SU-DHL-6 (cell line): ENCODE results near the gene NTNG1.

Experiments used
- H2AFZ ChIP-seq: fragments of 200-600 bp; sonication (generic); 2 replicates; pipeline ENCODE4 v1.6.1; 2014; ENCODE audit warnings: low read depth, mild to moderate bottlenecking, moderate library complexity, mixed read lengths, antibody characterized with exemption, low read length; ENCODE audit not compliant: severe bottlenecking
- H3F3A ChIP-seq: fragments of 200-600 bp; shearing (Covaris generic); 2 replicates; pipeline ENCODE4 v1.6.0; 2016; ENCODE audit warnings: antibody characterized with exemption, mild to moderate bottlenecking; ENCODE audit not compliant: insufficient read depth
- H3K27ac ChIP-seq: fragments of 200-600 bp; sonication (generic); 2 replicates; pipeline ENCODE4 v1.5.1; 2016; ENCODE audit warnings: low read depth, mild to moderate bottlenecking, low read length, moderate library complexity, mixed read lengths
- H3K27me3 ChIP-seq: fragments of 200-600 bp; sonication (generic), shearing (Covaris generic); 2 replicates; pipeline ENCODE4 v1.6.0; 2014; ENCODE audit warnings: mild to moderate bottlenecking, low read length
- H3K36me3 ChIP-seq: fragments of 200-600 bp; sonication (generic); 2 replicates; pipeline ENCODE4 v1.6.1; 2014; ENCODE audit warnings: mild to moderate bottlenecking, low read length, mixed read lengths
- H3K4me2 ChIP-seq: fragments of 300-600, 200-600 bp; shearing (Covaris generic), sonication (generic); 2 replicates; pipeline ENCODE4 v1.6.0; 2014; ENCODE audit warnings: low read length, low read depth, mild to moderate bottlenecking; ENCODE audit not compliant: poor library complexity, severe bottlenecking
- H3K4me3 ChIP-seq: fragments of 200-600 bp; sonication (generic); 2 replicates; pipeline ENCODE4 v1.5.1; 2014; ENCODE audit warnings: antibody characterized with exemption, low read length, mild to moderate bottlenecking, mixed read lengths; ENCODE audit not compliant: insufficient read depth, poor library complexity, severe bottlenecking
- H3K79me2 ChIP-seq: fragments of 200-600 bp; sonication (generic); 2 replicates; pipeline ENCODE4 v1.6.1; 2014; ENCODE audit warnings: mild to moderate bottlenecking, low read length, moderate library complexity; ENCODE audit not compliant: insufficient read depth
- H3K9ac ChIP-seq: fragments of 200-600 bp; sonication (generic); 2 replicates; pipeline ENCODE4 v1.7.0; 2014; ENCODE audit warnings: mild to moderate bottlenecking, low read length
- H3K9me2 ChIP-seq: fragments of 200-600 bp; sonication (generic); replicated peaks from 2 replicates; pipeline ENCODE4 v1.6.1; 2014; ENCODE audit warnings: low read length; ENCODE audit not compliant: insufficient read depth
- H3K9me3 ChIP-seq: fragments of 200-600 bp; sonication (generic); 2 replicates; pipeline ENCODE4 v1.6.1; 2014; ENCODE audit warnings: low read length, mixed read lengths; ENCODE audit not compliant: insufficient read depth
- H4K20me1 ChIP-seq: fragments of 200-600 bp; sonication (generic); 2 replicates; pipeline ENCODE4 v1.6.1; 2014; ENCODE audit warnings: low read depth, mild to moderate bottlenecking, antibody characterized with exemption, low read length, moderate library complexity, mixed read lengths
- CTCF ChIP-seq: fragments of 200-600 bp; sonication (generic); IDR thresholded peaks from one replicate; pipeline ENCODE4 v1.5.1; 2017; ENCODE audit warnings: antibody characterized with exemption, mild to moderate bottlenecking, low read length, moderate library complexity; ENCODE audit not compliant: insufficient read depth, poor library complexity, severe bottlenecking
- EZH2phosphoT487 ChIP-seq: fragments of 200-600 bp; sonication (generic), shearing (Covaris generic); conservative IDR thresholded peaks from 2 replicates; pipeline ENCODE4 v1.6.1; 2018; ENCODE audit warnings: mild to moderate bottlenecking, antibody characterized with exemption, low read length, moderate library complexity, mixed read lengths

Gene NTNG1

GRCh38 chr1:107486349-107486748 is 345.5 kb downstream of the NTNG1 start:
- H3K4me2 ChIP-seq: no peak overlapping the region

DNA sequence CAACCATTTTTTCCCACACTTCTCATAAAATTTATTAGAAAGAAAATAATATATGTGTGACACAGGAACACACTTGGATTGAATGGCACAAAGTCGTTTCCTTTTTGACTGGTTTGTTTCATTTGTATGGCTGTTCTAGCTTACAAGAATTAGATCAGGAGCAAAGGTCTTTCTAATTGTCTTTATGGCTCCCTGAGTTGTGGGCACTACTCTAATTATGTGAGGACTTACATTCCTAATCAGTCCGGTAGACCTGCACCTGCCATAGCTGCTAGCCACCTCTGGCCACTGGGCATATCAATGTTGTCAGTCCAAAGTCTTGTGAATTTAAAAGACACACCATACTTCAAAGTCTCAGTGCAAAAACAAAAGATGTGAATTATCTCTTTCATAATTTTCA is 346.7 kb downstream of the NTNG1 start:
- Histone ChIP-seq H2AFZ (no peak overlapping the region), H3K9me3 (no peaks in the 10 kb centered on the region), H3K4me2 (no peak overlapping the region), H3K79me2 (no peaks in the 10 kb centered on the region), H3K27ac (no peak overlapping the region), H4K20me1 (no peaks in the 10 kb centered on the region), H3F3A (no peaks in the 10 kb centered on the region), H3K9me2 (no peaks in the 10 kb centered on the region), H3K36me3 (no peaks in the 10 kb centered on the region), H3K4me3 (no peak overlapping the region), H3K27me3 (no peaks in the 10 kb centered on the region), H3K9ac (no peak overlapping the region)
- TF ChIP-seq CTCF: no peak
- no peak for TF ChIP-seq EZH2phosphoT487

More at GRCh38 chr1:107486349-107486748, 345.5 kb downstream of the NTNG1 start:
- no peaks in the 10 kb centered on the region for H3K9me3 ChIP-seq
- H2AFZ ChIP-seq: no peak overlapping the region
- no peaks in the 10 kb centered on the region for H3K79me2 ChIP-seq
- no peak overlapping the region for H3K27ac ChIP-seq
- no peaks in the 10 kb centered on the region for H3K27me3 ChIP-seq
- H3K36me3 ChIP-seq: no peaks in the 10 kb centered on the region
- no peak overlapping the region for H3K4me3 ChIP-seq
- H4K20me1 ChIP-seq: no peaks in the 10 kb centered on the region
- TF ChIP-seq EZH2phosphoT487 (no peak), CTCF (no peak)
- no peak overlapping the region for H3K9ac ChIP-seq
- no peaks in the 10 kb centered on the region for H3F3A ChIP-seq
- H3K9me2 ChIP-seq: no peaks in the 10 kb centered on the region

DNA sequence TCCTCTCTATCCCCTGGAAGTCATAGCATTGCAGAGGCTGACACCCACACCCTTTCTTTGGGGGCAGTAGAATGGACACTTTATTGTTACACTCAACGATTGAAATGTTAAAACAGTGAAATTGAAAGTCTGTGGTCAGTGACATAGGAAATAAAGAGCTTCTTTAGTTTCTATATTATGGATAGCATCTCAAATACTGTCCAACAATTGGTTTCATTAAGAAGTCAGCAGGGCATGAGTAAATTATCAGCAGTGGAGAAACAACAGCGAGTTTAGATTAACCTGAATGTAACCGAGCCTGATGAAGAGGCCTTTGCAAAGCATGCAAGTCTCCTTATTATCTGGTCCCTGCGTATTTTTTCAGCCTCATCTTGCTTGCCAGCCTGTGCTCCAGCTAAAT is 350.7 kb downstream of the NTNG1 start:
- no peak overlapping the region for H3K27ac ChIP-seq
- H3K9me3 ChIP-seq: no peaks in the 10 kb centered on the region
- no peaks in the 10 kb centered on the region for H3K9me2 ChIP-seq
- H3F3A ChIP-seq: no peaks in the 10 kb centered on the region
- H4K20me1 ChIP-seq: no peaks in the 10 kb centered on the region
- H3K4me3 ChIP-seq: no peak overlapping the region
- H3K4me2 ChIP-seq: no peak overlapping the region
- H3K36me3 ChIP-seq: no peaks in the 10 kb centered on the region
- H3K79me2 ChIP-seq: no peaks in the 10 kb centered on the region
- no peaks in the 10 kb centered on the region for H3K27me3 ChIP-seq
- H2AFZ ChIP-seq: no peak overlapping the region
- H3K9ac ChIP-seq: no peak overlapping the region
- TF ChIP-seq CTCF (no peak), EZH2phosphoT487 (no peak)
